HepG2 (cell line): ENCODE data around the gene OVCH1. TPM values are rescaled to one million over a fixed set of nuclear protein-coding genes. Genes with fewer than 3 reads are reported as not detected.
A peak's percentile ranks its signal among the peaks of the same experiment; 100 is the strongest.

Source experiments
- BCL6 ChIP-seq: IDR thresholded peaks from 2 replicates; pipeline ENCODE4 v1.6.1; 2016; ENCODE audit warnings: missing genetic modification reagents, missing compliant biosample characterization
- CREBL2 ChIP-seq: sonication (generic); formaldehyde crosslinking; IDR thresholded peaks from 2 replicates; pipeline ENCODE4 v1.8.1; 2023; ENCODE audit warnings: missing genetic modification reagents, mild to moderate bottlenecking, borderline replicate concordance
- GTF2F1 ChIP-seq: fragments of 150-350 bp; IDR thresholded peaks from 2 replicates; pipeline ENCODE4 v1.6.1; 2014; ENCODE audit warnings: low read length
- JUNB ChIP-seq: sonication (generic); formaldehyde crosslinking; IDR thresholded peaks from 2 replicates; pipeline ENCODE4 v1.8.0; 2022; ENCODE audit warnings: missing genetic modification reagents, mild to moderate bottlenecking, borderline replicate concordance
- KDM5B ChIP-seq: sonication (generic); formaldehyde crosslinking; IDR thresholded peaks from 2 replicates; pipeline ENCODE4 v1.4.0; 2020; ENCODE audit warnings: missing genetic modification reagents, mild to moderate bottlenecking, borderline replicate concordance
- MAFF ChIP-seq: IDR thresholded peaks from 2 replicates; pipeline ENCODE4 v1.6.1; 2011; ENCODE audit warnings: low read depth, low read length, improper control_type of control experiment
- NFYB ChIP-seq: sonication (generic); formaldehyde crosslinking; IDR thresholded peaks from 2 replicates; pipeline ENCODE4 v1.4.0; 2020; ENCODE audit warnings: missing genetic modification reagents
- NR2F2 ChIP-seq: IDR thresholded peaks from 2 replicates; pipeline ENCODE4 v1.6.1; 2012; ENCODE audit warnings: low read depth, inconsistent platforms, borderline replicate concordance
- SCMH1 ChIP-seq: sonication (generic); formaldehyde crosslinking; IDR thresholded peaks from 2 replicates; pipeline ENCODE4 v1.9.0; 2021; ENCODE audit warnings: missing genetic modification reagents, mild to moderate bottlenecking, borderline replicate concordance
- SP4 ChIP-seq: sonication (generic); formaldehyde crosslinking; IDR thresholded peaks from 2 replicates; pipeline ENCODE4 v1.8.1; 2023; ENCODE audit warnings: mild to moderate bottlenecking, missing genetic modification reagents
- SRF ChIP-seq: IDR thresholded peaks from 2 replicates; pipeline ENCODE4 v1.6.1; 2011; ENCODE audit warnings: mild to moderate bottlenecking, low read depth, low read length, moderate library complexity
- ZNF207 ChIP-seq: fragments of 450-650 bp; IDR thresholded peaks from 2 replicates; pipeline ENCODE4 v1.6.1; 2016; ENCODE audit warnings: antibody characterized with exemption, borderline replicate concordance
- ZNF33A ChIP-seq: sonication (generic); formaldehyde crosslinking; IDR thresholded peaks from 2 replicates; pipeline ENCODE4 v1.5.1; 2020; ENCODE audit warnings: missing genetic modification reagents, mild to moderate bottlenecking, moderate library complexity, borderline replicate concordance
- ZNF629 ChIP-seq: sonication (generic); formaldehyde crosslinking; conservative IDR thresholded peaks from 2 replicates; pipeline ENCODE4 v1.5.0; 2020; ENCODE audit warnings: missing genetic modification reagents
- ZNF850 ChIP-seq: sonication (generic); formaldehyde crosslinking; conservative IDR thresholded peaks from 2 replicates; pipeline ENCODE4 v1.9.0; 2021; ENCODE audit warnings: mild to moderate bottlenecking, missing genetic modification reagents
- polyA plus RNA-seq, 8 experiments: library from polyadenylated mRNA; depleted of rRNA in 3 of 8; stranded (reverse) in 7 of 8; unstranded in 1 of 8; fragments of >200 nt; fragmentation: Illumina TruSeq in 4 of 8; extraction: Trizol in 4 of 8; gene quantifications; 2 replicates each; pipeline versions ENCODE4 v1.2.1 to v1.2.3, GENCODE V29; 2011 to 2016; ENCODE audit warnings: low read depth in 4 of 8, missing spikeins in 1 of 8, mixed read lengths in 1 of 8; ENCODE audit not compliant: insufficient read depth in 1 of 8
- total RNA-seq, 5 experiments: library from RNA; depleted of rRNA; stranded (reverse); fragments of >200 nt; fragmentation: Illumina TruSeq; extraction: Trizol; gene quantifications; 2 replicates each; pipeline ENCODE4 v1.2.3, GENCODE V29; 2016; ENCODE audit warnings: low read depth in 1 of 5
- TF ChIP-seq, protein P1 (sequence below): sonication (generic); formaldehyde crosslinking; IDR thresholded peaks from 2 replicates; pipeline ENCODE4 v1.5.0; 2020; ENCODE audit warnings: missing genetic modification reagents
- TF ChIP-seq, protein P2 (sequence below): sonication (generic); formaldehyde crosslinking; IDR thresholded peaks from 2 replicates; pipeline ENCODE4 v1.5.0; 2020; ENCODE audit warnings: missing genetic modification reagents, mild to moderate bottlenecking, borderline replicate concordance
- TF ChIP-seq, protein P3 (sequence below): sonication (generic); formaldehyde crosslinking; IDR thresholded peaks from 2 replicates; pipeline ENCODE4 v1.5.0; 2020; ENCODE audit warnings: missing genetic modification reagents, mild to moderate bottlenecking, borderline replicate concordance
- TF ChIP-seq, protein P4 (sequence below): IDR thresholded peaks from 2 replicates; pipeline ENCODE4 v1.6.1; 2016; ENCODE audit warnings: missing biosample characterization, missing genetic modification reagents, low read depth
- TF ChIP-seq, protein P5 (sequence below): sonication (generic); formaldehyde crosslinking; IDR thresholded peaks from 2 replicates; pipeline ENCODE4 v1.8.0; 2023; ENCODE audit warnings: mild to moderate bottlenecking, missing genetic modification reagents

Gene OVCH1
- total and polyA plus RNA-seq, 2 of the 13 experiments (the other 11 are each of a cell fraction or from before 2014, with no cell fraction given) = not detected

- TF ChIP-seq BCL6 (CRISPR knock-in tag) (no peak), SCMH1 (CRISPR knock-in tag) (no peak), GTF2F1 (no peak), CREBL2 (no peak), ZNF850 (0 out of 2 replicates have a peak, but pooled peaks have one; percentile 33), ZNF207 (no peak), NR2F2 (no peak), SP4 (CRISPR knock-in tag) (no peak; the same call in 1 of the 2 replicates), NFYB (CRISPR knock-in tag) (peak; percentile 71), KDM5B (peak; percentile 44; the same call in 1 of the 2 replicates), JUNB (no peak), MAFF (no peak), ZNF629 (CRISPR knock-in tag) (no peak), ZNF33A (no peak), SRF (no peak)
- TF ChIP-seq, protein P1, sequence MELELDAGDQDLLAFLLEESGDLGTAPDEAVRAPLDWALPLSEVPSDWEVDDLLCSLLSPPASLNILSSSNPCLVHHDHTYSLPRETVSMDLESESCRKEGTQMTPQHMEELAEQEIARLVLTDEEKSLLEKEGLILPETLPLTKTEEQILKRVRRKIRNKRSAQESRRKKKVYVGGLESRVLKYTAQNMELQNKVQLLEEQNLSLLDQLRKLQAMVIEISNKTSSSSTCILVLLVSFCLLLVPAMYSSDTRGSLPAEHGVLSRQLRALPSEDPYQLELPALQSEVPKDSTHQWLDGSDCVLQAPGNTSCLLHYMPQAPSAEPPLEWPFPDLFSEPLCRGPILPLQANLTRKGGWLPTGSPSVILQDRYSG (CRISPR knock-in tag) = no peak
- TF ChIP-seq, protein P2, sequence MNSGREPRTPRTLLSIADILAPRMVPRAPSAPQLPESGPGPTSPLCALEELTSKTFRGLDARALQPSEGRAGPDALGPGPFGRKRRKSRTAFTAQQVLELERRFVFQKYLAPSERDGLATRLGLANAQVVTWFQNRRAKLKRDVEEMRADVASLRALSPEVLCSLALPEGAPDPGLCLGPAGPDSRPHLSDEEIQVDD (CRISPR knock-in tag) = no peak
- TF ChIP-seq, protein P3, sequence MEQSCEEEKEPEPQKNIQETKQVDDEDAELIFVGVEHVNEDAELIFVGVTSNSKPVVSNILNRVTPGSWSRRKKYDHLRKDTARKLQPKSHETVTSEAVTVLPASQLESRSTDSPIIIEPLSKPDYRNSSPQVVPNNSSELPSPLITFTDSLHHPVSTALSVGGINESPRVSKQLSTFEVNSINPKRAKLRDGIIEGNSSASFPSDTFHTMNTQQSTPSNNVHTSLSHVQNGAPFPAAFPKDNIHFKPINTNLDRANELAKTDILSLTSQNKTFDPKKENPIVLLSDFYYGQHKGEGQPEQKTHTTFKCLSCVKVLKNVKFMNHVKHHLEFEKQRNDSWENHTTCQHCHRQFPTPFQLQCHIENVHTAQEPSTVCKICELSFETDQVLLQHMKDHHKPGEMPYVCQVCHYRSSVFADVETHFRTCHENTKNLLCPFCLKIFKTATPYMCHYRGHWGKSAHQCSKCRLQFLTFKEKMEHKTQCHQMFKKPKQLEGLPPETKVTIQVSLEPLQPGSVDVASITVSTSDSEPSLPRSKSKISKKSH (CRISPR knock-in tag) = no peak
- TF ChIP-seq, protein P4, sequence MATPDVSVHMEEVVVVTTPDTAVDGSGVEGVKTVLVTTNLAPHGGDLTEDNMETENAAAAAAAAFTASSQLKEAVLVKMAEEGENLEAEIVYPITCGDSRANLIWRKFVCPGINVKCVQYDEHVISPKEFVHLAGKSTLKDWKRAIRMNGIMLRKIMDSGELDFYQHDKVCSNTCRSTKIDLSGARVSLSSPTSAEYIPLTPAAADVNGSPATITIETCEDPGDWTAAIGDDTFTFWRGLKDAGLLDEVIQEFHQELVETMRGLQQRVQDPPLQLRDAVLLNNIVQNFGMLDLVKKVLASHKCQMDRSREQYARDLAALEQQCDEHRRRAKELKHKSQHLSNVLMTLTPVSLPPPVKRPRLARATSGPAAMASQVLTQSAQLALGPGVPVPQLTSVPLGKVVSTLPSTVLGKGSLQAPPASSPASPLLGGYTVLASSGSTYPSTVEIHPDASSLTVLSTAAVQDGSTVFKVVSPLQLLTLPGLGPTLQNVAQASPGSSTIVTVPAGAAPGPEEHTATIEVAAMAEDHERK = no peak
- TF ChIP-seq, protein P5, sequence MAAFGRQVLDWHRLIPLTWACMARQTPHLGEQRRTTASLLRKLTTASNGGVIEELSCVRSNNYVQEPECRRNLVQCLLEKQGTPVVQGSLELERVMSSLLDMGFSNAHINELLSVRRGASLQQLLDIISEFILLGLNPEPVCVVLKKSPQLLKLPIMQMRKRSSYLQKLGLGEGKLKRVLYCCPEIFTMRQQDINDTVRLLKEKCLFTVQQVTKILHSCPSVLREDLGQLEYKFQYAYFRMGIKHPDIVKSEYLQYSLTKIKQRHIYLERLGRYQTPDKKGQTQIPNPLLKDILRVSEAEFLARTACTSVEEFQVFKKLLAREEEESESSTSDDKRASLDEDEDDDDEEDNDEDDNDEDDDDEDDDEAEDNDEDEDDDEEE (CRISPR knock-in tag) = 0 out of 2 replicates have a peak, but pooled peaks have one; percentile 29
Observed at GRCh38 chr12:29380536-29381523, 116.7 kb downstream of the OVCH1 start, which contains the start of gene ERGIC2 (continued).
